ENCODE measurements around the gene TAS1R3.
"Not testable (repeated sequence)": the region's sequence is repeated elsewhere in the genome, so short reads cannot be mapped to it uniquely, and the experiment has no call there.

Gene TAS1R3

DNA sequence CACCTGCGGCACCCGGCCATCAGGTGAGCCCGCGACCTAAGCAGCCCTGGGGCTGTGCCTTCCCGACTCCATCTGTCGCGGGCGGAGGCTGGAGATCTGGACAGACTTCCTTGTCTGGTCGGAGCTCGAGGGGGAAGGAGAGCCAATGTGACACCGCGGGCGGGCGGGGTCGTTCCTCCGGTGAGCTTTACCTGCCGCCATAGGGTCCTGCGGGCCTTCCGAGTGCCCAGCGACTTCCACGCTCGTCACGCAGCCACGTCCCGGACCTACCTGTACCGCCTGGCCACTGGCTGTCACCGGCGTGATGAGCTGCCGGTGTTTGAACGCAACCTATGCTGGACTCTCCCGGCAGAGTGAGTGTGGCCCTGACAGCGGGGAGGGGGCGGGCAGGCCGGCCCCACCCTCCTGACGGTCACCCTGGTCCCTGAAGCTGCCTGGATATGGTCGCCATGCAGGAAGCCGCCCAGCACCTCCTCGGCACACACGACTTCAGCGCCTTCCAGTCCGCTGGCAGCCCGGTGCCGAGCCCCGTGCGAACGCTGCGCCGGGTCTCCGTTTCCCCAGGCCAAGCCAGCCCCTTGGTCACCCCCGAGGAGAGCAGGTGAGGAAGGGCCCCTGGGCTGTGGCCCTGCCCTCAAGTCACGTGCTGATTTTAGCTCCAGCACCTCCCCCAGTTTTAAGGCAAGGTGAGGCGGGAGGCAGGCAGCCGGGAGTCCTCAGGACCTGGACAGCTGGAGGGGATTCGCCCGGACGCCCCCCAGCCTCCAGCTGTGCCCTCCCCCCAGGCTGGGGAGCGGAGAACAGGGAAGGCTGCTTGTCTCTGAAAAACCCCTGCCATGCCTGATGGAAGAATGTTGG lies 21.6 kb upstream of the TAS1R3 start:
- no peak for DNase-seq (ENCODE audit: low spot score)

DNA sequence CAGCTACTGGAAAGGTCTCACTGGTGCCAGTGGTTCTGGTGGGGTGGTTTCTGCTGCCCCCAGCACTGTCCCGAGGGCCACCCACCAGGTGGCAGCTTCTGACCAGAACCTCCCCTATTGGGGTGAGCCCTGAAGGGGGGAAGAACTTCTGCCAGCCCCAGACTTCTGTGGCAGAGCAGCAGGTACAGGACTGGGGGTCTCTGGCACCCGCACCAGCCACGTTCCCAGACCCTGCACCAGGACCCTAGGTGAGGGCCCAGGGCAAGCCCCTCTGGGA lies 21.0 kb upstream of the TAS1R3 start:
- DNase-seq (ENCODE audit: low spot score): no peak

DNA sequence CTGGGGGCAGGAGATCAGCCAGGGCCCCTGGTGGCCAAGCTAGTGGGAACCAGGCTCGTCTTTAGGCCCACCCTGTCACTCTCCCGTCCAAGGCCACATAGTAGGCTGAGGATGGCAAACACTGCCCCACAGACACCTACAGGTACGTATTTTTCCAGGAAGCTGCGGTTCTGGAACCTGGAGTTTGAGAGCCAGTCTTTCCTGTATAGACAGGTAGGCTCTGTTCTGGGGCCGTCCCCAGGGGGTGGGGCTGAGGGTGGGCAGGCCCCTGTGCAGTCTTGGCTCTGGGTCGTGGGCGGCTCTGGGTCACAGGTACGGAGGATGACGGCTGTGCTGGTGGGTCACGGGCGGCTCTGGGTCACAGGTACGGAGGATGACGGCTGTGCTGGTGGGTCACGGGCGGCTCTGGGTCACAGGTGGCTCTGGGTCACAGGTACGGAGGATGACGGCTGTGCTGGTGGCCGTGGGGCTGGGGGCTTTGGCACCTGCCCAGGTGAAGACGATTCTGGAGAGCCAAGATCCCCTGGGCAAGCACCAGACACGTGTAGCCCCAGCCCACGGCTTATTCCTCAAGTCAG lies 20.5 kb upstream of the TAS1R3 start:
- no peak for DNase-seq (ENCODE audit: low spot score)

DNA sequence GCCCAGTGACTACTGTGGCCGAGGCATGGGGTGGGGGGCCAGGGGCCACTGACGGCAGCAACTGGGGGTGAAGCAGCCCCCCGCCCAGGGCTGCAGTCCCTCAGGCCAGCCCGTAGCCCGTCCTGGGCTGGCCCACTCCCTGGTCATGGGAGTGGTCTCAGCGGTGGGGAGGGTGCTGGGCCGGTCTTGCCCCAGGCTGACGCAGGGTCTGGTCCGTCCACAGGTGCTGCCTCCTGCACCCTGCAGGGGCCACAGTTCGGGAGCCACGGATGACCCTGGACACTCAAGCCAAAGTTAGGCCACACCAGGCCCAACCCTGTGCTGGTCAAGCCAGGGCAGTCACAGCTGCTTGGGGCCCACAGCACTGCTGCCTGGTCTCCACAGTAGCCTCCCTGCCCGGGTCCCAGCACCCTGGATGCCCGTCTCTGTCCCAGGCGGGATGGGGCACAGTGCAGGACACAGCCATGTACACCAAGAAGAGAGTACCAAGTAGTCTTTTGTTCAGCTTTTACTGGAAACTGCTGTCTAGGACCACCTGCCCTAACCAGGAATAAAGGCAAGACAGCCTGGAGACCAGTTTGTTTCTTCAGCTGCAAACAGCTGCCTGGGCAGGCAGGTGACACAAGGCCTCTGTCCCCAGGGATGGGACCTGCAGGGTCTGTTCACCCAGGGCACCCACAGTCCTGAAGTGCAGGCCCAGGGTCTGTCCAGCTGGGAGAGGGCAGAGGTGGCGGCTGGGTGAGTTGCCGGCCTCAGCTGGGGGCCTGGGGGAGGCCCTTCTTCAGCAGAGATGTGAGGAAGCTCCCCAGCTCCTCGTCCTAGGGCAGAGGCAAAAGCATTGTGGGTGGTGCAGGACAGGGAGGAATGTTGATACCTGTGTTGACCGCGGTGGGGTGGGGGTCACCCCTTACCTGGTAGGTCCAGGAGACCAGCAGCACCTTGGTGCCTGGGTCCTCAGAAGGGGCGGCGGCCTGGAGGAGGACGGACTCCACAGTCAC lies 19.7 kb upstream of the TAS1R3 start:
- DNase-seq (ENCODE audit: low spot score): no peak

DNA sequence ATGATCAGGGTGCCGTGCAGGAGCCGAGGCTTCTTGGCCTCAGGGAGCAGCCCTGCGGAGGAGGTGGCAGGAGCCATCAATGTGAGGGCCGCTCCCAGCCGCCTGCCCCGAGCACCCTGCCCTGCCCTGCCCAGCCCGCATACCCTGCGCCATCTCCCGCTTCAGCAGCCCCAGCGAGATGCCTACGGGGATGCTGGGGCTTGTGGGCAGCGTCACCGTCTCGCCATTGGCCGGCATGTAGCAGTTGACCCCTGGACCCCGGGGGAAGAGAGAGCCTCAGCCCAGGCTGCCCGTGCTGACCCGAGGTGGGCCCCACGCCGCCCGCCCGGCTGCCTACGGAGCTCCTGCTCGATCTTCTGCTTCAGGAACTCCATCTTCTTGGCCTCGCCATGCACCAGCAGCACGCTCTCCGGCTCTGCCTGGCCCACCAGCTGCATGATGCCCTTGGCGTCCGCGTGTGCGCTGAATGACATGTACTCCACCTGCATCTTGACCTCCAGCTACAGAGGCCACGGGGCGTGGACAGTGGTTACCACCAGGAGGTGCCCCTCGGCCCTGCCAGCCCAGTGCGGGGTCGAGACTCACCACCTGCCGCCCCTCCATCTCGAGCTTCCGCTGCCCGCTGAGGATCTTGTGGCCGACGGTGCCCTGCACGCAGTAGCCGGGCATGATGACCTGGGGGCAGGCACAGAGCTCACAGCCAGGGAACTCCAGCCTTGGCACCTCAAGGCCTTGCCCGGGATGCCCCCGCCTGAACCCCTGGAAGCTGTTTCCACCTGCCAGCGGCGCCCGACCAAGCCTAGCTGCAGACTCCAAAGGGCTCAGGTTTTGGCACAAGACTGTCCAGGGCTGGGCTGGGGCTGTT lies 18.4 kb upstream of the TAS1R3 start:
- DNase-seq (ENCODE audit: low spot score): no peak

DNA sequence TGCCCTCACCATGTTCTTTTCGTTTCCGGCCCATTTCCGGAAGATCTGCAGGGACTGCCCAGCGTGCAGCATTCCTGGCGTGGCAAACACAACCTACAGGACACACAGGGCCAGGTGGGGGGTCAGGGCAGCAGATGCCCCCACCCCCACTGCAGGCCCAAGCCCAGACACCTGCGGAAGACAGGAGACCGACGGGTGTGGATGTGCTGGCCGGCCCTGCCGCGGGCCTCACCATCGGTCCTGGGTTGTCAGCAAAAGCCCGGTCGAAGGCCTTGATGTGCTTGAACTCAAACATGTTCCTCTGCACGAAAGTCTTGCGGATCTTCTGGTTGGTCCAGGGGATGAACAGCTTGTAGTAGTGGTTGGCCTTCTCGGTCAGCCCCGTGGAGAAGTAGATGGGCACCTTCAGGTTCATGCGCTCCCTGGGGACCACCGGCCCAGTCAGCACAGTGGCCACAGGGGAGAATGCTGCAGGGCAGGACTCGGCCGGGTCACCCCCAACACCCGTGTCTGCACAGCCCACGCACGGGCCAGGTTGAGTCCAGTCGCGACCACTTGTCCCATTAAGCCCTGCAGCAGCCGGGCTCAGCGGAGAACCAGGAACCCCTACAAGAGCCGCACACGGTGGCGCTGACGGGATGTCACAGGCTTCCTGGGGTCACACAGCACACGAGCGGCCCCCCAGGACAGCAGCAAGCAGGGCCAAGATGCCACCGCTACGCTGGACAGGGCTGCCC lies 17.4 kb upstream of the TAS1R3 start:
- DNase-seq (ENCODE audit: low spot score): no peak

DNA sequence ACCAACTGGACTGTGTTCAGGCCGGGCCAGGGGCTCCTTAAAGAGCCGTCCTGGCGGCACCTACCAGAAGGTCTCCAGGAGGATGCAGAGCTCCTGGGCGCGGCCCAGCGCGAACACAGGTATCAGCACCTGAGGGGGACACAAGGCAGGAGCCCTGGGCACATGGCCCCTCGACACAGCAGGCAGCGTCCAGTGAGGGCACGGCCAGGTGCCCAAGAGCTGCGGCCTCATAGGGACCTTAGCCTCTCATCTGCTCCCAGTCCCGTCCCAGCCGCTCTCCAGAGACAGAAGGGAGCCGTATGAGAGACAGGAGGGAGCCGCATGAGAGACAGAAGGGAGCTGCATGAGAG lies 16.9 kb upstream of the TAS1R3 start:
- no peak for DNase-seq (ENCODE audit: low spot score)

DNA sequence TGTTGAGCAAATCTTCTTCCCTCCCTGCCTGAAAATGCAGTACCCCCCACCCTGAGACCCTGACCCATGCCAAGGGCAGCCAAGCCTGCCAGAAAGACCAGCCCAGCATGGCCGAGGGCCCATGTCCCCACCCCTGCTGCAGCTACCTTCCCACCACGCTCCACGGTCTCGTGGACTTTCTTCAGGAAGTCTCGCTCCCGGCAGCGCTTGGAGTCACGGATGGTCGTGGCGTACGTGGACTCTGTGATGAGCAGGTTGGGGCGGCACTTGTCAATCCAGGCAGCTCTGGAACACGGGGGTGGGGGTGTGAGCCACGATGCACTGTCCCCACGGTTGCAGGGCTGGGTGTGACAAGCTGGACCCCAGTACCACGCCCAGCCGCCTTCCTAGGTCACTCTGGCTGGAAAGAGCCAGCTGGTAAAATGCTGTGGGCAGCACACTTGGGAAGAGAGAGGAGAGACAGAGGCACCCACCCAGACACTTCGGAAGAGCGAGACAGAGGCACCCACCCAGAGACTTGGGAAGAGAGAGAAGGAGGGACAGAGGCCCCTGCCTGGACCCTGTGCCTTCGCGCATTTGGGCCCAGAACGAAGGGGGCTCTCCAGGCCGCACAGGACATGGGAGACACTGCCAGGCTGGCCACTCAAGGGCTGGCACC lies 16.3 kb upstream of the TAS1R3 start:
- DNase-seq (ENCODE audit: low spot score): no peak

DNA sequence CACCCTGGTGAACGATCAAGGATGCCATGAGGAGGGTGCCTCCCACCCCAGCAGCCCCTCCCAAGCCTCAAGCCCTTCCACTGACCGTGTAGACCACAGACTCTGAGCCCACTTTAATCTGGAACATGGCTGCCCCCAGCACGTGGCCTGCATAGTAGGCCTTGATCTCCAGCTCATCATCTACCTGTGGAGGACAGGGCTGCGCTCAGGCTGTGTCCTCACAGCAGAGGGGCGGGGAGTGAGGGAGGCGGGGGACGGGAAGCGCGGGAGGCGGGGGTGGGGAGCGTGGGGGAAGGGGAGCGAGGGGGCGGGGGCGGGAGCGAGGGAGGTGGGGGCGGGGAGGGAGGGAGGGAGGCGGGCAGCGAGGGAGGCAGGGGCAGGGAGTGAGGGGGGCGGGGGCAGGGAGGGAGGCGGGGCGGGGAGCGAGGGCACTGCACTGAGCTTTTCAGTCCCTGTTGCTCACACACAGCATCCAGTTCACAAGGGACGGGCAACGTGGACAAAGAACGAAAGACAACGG lies 15.6 kb upstream of the TAS1R3 start:
- no peak for DNase-seq (ENCODE audit: low spot score)

DNA sequence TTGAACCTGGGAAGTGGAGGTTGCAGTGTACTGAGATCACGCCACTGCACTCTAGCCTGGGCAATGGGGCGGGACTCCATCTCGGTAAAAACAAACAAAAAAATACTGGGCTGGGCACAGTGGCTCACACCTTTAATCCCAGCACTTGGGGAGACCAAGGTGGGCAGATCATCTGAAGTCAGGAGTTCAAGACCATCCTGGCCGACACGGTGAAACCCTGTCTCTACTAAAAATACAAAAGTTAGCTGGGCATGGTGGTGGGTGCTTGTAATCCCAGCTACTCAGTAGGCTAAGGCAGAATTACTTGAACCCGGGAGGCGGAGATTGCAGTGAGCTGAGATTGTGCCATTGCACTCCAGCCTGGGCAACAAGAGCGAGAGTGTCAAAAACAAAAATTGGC lies 14.9 kb upstream of the TAS1R3 start:
- not testable (repeated sequence) for DNase-seq (ENCODE audit: low spot score)

DNA sequence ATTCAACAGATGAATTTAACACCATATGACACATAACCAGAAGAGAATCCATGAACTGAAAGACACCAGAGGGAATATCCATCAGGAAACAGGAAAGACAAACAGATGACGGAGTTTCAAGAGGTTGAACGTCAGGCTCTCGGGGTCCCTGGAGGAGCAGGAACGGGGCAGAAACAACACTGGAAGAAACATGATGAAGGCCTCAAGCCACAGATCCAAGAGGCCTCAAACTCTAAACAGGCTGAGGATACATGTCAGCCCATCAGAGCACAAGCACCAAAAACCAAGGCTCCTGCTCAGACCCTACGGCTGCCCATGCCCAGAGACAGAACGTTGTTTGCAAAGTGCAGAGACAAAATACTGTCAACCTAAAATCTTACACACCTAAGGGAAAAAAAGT lies 13.7 kb upstream of the TAS1R3 start:
- DNase-seq (ENCODE audit: low spot score): no peak

DNA sequence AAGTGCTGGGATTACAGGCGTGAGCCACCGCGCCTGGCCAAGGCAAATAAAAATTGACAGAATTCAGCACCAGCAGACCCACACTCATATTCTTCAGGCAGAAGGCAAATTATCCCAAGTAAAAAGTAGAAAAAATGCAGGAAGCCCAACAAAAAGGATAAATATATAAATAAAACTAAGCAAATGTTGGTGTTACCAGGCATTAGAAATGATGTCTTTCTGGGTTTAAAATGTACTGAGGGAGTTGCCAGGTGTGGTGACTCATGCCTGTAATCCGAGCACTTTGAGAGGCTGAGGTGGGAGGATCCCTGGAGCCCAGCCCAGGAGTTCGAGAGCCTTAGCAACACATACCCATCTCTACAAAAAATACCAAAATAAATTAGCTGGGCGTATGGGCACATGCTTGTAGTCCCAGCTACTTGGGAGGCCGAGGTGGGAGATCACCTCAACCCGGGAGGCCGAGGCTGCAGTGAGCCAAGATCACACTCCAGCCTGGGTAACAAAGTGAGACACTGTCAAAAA lies 12.9 kb upstream of the TAS1R3 start:
- no peak for DNase-seq (ENCODE audit: low spot score)

DNA sequence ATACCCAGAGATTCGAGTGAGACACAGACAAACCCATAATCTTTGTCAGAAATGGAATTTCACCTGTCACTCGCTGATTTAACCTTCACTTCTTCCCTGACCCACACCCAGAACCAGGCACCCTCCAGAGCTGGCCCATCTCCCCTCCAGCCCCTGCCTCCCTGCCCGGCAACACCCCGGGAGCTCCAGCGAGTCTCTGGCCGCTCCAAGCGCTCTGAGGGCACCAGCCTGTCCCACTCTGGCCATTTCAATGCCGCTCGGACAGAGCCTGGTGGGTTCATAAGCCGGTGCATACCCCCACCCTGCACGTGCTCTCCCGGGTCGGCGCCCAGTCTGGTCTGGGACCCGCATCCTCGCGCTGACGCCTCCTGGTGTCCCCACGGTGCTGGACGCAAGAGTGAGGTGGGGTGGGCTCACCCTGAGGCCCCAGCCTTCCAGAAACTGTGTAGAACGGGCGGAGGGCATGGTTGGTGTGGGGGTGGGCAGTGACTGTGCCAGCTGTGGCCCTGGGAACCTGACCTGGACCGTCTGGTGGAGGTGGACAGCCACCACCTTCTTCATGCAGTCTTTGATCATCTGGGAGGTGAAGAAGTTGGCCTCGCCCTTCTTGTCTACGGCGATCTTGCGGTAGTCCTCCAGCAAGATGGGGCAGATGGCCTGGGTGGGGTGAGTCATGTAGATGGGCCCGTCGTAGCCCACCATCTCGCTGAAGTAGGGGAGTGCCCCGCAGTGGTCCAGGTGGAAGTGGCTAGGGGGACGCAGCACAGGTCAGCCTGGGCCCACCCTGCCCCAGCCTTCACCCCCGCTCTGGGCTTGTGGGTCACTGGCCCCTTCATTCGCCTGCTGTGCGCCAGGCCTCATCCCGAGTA lies 12.1 kb upstream of the TAS1R3 start:
- no peak for DNase-seq (ENCODE audit: low spot score)

DNA sequence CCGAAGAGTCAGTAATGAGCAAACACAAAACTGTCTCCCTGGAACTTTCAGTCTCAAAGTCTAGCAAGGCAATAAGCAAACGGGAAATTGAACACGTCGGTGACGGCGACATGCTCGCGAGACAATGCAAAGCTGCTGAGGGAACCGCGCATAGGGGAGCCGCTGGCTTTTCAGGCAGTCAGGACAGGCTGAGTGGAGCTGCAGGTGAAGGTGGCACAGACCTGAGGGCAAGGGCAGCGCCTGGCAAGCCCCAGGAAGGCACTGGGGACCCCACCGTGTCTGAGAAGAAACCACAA lies 11.5 kb upstream of the TAS1R3 start:
- DNase-seq (ENCODE audit: low spot score): no peak

DNA sequence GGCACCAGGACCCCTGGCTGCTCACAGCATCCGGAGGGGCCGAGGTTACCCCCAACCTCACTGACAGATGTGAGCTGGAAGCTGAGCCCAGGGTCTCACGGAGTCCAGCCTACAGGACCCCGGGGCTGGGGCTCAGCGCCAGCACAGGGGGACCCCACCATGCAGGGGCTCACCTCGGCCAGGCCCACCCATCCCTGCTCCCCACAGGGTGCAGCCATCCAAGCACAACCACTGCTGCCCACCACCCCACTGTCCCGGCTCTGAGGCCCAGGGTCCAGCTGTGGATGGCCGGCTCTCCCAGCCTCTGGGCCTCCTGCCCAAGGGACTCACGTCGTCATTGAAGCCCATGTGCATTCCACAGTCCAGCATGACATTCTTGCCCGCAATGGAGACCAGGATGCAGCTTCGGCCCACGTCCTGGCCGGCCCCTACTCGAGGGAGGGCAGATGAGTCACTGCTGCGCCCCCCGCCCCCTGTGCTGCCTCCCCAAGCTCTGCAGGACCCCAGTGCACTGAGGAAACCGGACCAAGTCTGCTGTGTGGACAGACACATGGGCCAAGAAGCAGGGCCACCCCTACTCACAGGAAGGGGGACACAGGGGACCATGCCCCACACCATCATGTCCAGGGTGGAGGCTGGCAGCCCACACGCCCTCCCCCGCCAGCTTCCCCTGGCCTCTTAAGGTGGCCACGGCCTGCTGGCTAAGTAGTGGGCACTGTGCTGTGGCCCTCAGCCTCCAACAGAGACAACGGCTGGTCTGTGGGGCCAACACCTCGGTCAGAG lies 10.2 kb upstream of the TAS1R3 start:
- DNase-seq (ENCODE audit: low spot score): no peak

DNA sequence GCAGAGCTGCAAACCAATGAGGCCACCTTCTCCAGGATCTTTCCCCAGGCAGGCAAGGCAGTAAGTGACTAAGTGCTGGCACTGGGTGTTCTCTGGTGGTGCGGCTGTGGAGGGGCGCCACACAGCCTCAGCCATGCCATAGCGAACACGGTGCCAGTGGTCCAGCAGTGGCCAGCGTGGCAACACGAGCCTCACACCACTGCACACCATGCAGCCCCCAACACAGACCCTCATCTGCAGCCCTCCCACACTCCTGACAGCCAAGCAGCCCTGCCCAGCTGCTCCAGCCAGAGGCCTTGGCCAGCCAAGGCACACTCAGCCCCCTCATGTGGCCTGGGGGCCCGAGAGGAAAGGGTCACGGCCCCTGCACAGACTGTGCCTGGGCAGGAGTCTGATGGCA lies 9.6 kb upstream of the TAS1R3 start:
- DNase-seq (ENCODE audit: low spot score): no peak

DNA sequence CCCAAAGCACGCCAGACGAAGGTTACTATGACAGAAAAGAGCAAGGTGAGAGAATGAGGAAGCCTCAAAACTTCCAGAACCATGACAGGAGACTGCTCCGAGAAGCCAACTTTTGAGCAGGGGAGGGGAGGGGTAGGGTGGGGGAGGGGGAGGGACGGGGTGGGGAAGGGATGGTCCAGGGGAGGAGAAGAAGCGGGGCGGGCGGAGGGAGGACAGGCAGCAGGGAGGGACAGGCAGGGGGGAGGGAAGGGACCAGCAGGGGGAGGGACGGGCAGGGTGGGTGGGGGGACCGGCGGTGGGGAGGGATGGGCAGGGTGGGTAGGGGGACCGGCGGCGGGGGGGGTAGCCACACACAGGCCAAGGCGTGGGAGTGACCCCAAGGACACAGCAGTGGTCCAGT lies 8.7 kb upstream of the TAS1R3 start:
- no peak for DNase-seq (ENCODE audit: low spot score)

DNA sequence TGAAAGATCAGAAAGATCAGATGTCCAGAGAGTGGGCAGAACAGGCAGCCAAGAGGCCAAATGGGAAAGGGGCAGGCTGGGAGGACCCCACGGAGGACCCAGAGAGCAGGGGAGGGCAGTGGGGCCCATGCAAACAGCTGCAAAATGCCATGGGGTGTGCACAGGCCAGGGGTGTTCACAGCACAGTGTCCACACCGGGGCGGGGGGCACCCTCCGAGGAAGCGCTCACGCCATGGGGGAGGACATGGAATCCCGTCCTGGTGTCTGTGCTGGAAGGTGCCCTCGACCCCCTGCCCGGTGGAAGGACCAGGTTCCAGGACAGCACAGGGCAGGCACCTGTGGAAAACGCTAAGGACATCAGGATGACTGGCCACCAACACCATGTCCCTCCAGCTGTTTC lies 8.1 kb upstream of the TAS1R3 start:
- DNase-seq (ENCODE audit: low spot score): no peak

DNA sequence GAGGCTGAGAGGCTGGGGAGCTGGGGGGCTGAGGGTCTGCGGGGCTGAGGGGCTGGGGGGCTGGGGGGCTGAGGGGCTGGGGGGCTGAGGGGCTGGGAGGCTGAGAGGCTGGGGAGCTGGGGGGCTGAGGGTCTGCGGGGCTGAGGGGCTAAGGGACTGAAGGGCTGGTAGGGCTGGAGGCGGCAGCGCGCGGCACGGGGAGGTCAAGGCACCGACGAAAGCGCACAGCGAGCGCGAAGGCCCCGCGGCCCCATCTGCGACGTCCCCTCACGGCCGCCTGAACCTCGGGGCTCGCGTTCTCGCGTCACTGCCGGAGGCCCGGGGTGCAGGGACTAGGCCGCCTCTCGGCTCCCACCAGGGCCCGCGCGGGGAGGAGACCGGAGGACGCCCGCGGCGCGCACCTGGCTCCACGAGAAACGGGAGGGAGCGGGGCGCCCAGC lies 7.0 kb upstream of the TAS1R3 start:
- no peak for DNase-seq (ENCODE audit: low spot score)
